ENCODE measurements around the gene TNFAIP8.
"Not testable (repeated sequence)": the region's sequence is repeated elsewhere in the genome, so short reads cannot be mapped to it uniquely, and the experiment has no call there.

TNFAIP8 gene

DNA sequence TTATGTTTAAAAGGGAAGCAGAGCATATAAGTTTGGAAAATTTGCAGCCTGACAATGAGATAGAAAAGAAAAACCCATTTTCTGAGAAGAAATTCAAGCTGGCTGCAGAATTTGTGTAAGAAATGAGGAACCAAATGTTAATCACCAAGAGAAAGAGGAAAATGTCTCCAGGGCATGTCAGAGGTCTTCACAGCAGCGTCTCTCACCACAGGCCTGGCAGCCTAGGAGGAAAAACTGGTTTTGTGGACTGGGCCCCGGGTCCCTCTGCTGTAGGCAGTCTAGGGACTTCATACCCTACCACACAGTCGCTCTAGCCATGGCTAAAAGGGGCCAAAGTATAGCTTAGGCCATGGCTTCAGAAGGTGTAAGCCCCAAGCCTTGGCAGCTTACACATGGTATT is 64.3 kb downstream of the TNFAIP8 start:
- in situ Hi-C loops (cut with HindIII; ENCODE audit: low sequenced_read_pairs): no loop called here
- TF ChIP-seq, protein P1, sequence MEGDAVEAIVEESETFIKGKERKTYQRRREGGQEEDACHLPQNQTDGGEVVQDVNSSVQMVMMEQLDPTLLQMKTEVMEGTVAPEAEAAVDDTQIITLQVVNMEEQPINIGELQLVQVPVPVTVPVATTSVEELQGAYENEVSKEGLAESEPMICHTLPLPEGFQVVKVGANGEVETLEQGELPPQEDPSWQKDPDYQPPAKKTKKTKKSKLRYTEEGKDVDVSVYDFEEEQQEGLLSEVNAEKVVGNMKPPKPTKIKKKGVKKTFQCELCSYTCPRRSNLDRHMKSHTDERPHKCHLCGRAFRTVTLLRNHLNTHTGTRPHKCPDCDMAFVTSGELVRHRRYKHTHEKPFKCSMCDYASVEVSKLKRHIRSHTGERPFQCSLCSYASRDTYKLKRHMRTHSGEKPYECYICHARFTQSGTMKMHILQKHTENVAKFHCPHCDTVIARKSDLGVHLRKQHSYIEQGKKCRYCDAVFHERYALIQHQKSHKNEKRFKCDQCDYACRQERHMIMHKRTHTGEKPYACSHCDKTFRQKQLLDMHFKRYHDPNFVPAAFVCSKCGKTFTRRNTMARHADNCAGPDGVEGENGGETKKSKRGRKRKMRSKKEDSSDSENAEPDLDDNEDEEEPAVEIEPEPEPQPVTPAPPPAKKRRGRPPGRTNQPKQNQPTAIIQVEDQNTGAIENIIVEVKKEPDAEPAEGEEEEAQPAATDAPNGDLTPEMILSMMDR (IDR thresholded peaks at IDR 0.05; ENCODE audit: low read depth, low read length): no peak
- H3K4me3 ChIP-seq (ENCODE audit: low read depth, low read length): no peak overlapping the region
- DNase-seq (ENCODE audit: low read depth, low spot score): no peak

DNA sequence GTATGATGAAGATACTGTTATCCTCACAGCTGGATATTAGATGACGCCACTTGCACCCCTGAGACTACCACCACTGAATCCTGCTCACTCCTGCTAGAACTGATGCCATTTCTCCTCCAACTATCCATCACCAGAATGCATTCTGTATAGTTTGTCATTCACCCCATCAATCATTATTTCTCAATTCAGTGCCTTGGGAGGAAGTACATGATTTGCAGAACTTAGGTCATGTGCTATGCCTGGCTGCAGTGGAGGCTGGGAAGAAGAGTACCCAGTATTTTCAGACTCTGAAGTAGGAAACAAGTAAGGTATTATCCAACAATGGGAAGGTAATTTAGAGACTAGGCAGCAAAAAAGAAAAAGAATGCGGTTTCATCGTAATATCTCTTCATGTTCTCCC is 70.2 kb downstream of the TNFAIP8 start:
- TF ChIP-seq, protein P1 (IDR thresholded peaks at IDR 0.05; ENCODE audit: low read depth, low read length): no peak
- DNase-seq (ENCODE audit: low read depth, low spot score): no peak
- H3K4me3 ChIP-seq (ENCODE audit: low read depth, low read length): no peak overlapping the region
- in situ Hi-C loops (cut with HindIII; ENCODE audit: low sequenced_read_pairs): no loop called here

DNA sequence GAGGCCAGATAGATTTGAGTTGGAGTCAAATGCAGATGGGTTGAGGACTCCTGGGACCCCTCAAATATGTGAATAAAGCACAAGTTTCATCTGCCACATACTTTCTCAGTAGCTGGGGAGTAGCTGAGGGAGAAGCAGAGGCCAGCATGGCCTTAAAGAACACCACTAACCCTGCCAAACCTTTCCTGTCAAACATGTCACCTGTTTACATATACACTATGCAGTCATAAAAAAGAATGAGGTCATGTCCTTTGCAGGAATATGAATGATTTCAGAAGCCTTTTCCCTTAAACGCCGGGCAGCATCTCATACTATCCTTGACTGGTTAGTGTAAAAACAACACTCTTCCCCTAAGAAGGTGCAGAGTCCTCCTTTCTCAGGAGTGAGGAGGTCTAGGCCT is 71.2 kb downstream of the TNFAIP8 start:
- DNase-seq (ENCODE audit: low read depth, low spot score): no peak
- no peak overlapping the region for H3K4me3 ChIP-seq (ENCODE audit: low read depth, low read length)
- TF ChIP-seq, protein P1 (IDR thresholded peaks at IDR 0.05; ENCODE audit: low read depth, low read length): no peak
- in situ Hi-C loops (cut with HindIII; ENCODE audit: low sequenced_read_pairs): no loop called here

DNA sequence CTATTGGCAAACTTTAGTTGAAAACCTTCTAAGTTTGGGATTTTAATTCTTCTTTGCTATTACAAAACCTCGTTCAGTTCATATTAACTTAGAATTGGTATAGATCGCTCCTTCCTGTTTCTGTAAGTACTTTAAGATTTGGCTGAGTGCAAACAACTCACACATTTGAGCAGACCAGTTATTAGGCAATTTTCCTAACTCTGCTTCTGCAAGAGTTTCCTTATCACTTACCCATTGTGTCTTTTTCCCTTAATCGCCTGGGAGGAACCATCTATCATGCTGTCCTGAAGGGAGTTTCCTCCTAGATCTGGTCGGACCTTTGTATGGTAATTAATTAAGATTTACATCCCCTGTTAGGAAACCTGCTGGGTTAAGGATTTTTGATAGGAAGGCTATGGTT is 71.8 kb downstream of the TNFAIP8 start:
- H3K4me3 ChIP-seq (ENCODE audit: low read depth, low read length); in situ Hi-C loops (cut with HindIII; ENCODE audit: low sequenced_read_pairs); DNase-seq (ENCODE audit: low read depth, low spot score): not testable (repeated sequence)

DNA sequence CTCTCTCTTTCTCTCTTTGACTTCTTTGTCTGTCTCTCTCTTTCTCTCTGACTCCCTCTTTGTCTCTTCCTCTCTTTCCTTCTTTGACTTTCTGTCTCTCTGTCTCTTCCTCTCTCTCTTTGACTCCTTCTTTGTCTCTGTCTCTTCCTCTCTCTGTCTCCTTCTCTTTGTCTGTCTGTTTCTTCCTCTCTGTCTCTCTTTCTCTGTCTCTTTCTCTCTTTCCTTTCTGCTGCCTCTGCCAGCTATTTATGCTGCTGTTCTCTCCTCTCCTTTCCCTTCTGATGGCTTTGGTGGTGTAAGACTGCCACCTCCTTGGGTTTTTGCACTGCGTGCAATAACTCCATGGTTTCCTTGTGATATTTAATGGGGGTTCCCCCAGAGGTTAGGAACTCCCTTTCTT is 72.3 kb downstream of the TNFAIP8 start:
- H3K4me3 ChIP-seq (ENCODE audit: low read depth, low read length); in situ Hi-C loops (cut with HindIII; ENCODE audit: low sequenced_read_pairs); DNase-seq (ENCODE audit: low read depth, low spot score): not testable (repeated sequence)

DNA sequence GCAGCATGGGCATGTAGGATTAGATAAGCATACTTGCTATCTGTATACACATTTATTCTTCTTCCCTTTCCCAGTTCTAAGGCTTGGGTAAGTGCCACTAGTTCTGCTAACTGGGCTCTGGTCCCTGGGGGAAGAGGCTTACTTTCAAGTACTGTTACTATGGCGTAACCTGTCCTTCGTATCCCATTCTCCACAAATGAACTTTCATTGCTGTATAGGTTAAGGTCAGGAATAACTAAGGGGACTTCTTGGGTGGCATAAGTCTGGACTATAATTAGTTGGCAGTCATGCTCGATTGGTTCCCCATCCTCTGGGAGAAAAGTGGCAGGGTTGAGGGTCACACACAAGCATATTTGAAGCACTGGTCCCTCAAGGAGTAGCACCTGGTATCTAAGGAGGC is 72.8 kb downstream of the TNFAIP8 start:
- in situ Hi-C loops (cut with HindIII; ENCODE audit: low sequenced_read_pairs); H3K4me3 ChIP-seq (ENCODE audit: low read depth, low read length); DNase-seq (ENCODE audit: low read depth, low spot score): not testable (repeated sequence)

DNA sequence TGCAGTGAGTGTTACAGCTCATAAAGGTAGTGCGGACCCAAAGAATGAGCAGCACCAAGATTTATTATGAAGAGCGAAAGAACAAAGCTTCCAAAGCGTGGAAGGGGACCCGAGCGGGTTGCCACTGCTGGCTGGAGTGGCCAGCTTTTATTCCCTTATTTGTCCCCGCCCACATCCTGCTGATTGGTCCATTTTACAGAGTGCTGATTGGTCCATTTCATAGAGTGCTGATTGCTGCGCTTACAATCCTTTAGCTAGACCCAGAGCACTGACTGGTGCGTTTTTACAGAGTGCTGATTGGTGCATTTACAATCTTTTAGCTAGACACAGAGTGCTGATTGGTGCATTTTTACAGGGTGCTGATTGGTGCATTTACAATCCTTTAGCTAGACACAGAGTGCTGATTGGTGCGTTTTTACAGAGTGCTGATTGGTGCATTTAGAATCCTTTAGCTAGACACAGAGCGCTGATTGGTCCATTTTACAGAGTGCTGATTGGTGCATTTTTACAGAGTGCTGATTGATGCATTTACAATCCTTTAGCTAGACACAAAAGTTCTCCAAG is 76.9 kb downstream of the TNFAIP8 start:
- in situ Hi-C loops (cut with HindIII; ENCODE audit: low sequenced_read_pairs); DNase-seq (ENCODE audit: low read depth, low spot score): not testable (repeated sequence)

DNA sequence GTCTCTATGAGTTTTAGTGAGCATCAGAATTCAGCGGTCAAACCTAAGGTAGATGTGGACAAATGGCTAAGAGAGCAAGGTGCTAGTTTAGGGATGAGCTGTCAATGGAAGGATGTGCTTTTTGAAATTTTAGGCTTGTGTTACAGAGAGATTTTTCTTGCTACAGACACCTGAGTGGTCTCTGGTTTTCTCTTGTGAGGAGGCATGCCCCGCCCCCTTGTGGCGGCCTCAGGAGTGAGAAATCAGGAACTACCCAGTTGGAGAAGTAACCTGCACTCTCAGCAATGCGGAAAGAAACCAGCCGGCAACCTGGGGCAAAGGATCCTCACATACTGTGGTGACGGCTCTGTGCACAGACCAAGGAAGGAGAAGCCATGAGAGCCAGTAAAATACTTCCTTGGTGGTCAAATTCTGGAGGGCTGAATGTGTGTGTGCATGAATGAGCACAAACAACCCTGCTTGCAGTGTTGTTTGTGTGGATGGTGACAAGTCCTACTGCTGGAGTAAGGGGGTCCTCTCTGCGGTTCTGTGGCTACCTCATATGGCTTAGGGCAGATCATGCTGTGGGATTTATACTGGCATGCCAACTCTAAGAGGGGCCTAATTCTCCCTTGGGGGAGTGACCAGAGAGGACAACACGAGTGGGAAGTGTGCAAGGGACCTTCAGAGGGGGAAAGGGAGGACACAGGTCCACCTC is 79.8 kb downstream of the TNFAIP8 start:
- DNase-seq (ENCODE audit: low read depth, low spot score): peak; percentile 59
- in situ Hi-C loops (cut with HindIII; ENCODE audit: low sequenced_read_pairs): no loop called here
- TF ChIP-seq, protein P1 (IDR thresholded peaks at IDR 0.05; ENCODE audit: low read depth, low read length): peak; percentile 69
- H3K4me3 ChIP-seq (ENCODE audit: low read depth, low read length): no peak overlapping the region

More for the DNA sequence above, 76.9 kb downstream of the TNFAIP8 start:
- H3K4me3 ChIP-seq (ENCODE audit: low read depth, low read length): not testable (repeated sequence)

DNA sequence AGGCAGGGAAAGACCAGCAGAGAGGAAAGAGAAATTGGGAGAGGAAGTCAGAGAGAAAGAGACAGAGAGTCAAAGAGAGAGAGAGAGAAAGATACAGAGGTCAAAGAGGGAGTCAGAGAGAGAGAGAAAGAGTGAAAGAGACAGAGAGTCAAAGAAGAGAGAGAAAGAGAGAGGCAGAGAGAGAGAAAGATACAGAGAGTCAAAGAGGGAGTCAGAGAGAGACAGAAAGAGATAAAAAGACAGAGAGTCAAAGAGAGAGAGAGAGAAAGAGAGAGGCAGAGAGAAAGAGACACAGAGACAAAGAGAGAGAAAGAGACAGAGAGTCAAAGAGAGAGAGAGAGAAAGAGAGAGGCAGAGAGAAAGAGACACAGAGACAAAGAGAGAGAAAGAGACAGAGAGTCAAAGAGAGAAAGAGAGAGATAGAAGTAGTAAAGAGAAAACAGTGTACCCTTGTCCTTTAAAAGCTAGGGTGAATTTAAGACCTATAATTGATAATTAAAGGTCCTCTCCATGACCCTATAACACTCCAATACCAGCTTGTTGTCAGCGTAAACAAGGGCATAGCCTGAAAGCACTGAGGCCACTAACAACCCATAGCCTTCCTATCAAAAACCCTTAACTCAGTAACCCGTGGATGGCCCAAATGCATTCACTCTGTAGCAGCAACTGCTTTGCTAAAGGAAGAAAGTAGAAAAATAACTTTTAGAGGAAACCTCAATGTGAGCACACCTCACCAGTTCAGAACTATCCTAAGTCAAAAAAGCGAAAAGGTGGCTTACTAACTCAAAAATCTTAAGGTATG is 82.2 kb downstream of the TNFAIP8 start:
- in situ Hi-C loops (cut with HindIII; ENCODE audit: low sequenced_read_pairs); H3K4me3 ChIP-seq (ENCODE audit: low read depth, low read length); DNase-seq (ENCODE audit: low read depth, low spot score): not testable (repeated sequence)

DNA sequence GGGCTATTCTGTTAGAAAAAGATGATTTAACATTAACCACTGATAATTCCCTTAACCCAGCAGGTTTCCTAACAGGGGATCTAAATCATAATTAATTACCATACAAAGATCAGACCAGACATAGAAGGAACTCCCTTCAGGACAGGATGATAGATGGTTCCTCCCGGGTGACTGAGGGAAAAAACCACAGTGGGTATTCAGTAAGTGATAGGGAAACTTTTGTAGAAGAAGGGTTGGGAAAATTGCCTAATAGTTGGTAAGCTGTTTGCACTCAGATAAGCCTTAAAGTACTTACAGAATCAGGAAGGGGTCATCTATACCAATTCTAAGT is 82.7 kb downstream of the TNFAIP8 start:
- in situ Hi-C loops (cut with HindIII; ENCODE audit: low sequenced_read_pairs); H3K4me3 ChIP-seq (ENCODE audit: low read depth, low read length); DNase-seq (ENCODE audit: low read depth, low spot score): not testable (repeated sequence)
